ENCODE results near the gene SLC35F4. TPM values are rescaled to one million over a fixed set of nuclear protein-coding genes. Genes with fewer than 3 reads are reported as not detected.

SLC35F4 gene
- total and polyA plus RNA-seq, 10 of the 15 experiments (the other 5 are each of a cell fraction or from before 2014, with no cell fraction given), result 0.06 to 0.30 TPM; not detected in 8

- TF ChIP-seq PRDM15 (CRISPR knock-in tag; IDR thresholded peaks at IDR 0.05) (no peak), FOS (IDR thresholded peaks at IDR 0.05; ENCODE audit: borderline replicate concordance, extremely low read depth, insufficient read length) (no peak), DPF2 (IDR thresholded peaks at IDR 0.05) (no peak)
Measured at GRCh38 chr14:57519043-57519442, 346.8 kb downstream of the SLC35F4 start (continued).
